22Rv1 (cell line): ENCODE results near the gene PDE4B.

ENCODE experiments used
- H3K27ac ChIP-seq: fragments of 450-650 bp; 2 replicates; pipeline ENCODE4 v1.5.1; 2017
- CTCF ChIP-seq: fragments of 450-650 bp; IDR thresholded peaks from 2 replicates; pipeline ENCODE4 v1.5.1; 2017; ENCODE audit warnings: mild to moderate bottlenecking
- ZFX ChIP-seq: fragments of 450-650 bp; IDR thresholded peaks from 2 replicates; pipeline ENCODE4 v1.6.1; 2017; ENCODE audit warnings: antibody characterized with exemption, borderline replicate concordance

Gene PDE4B

GRCh38 chr1:66217561-66217960, 424.9 kb downstream of the PDE4B start:
- TF ChIP-seq ZFX (no peak), CTCF (no peak)
- no peak overlapping the region for H3K27ac ChIP-seq

GRCh38 chr1:66220477-66220876, 427.8 kb downstream of the PDE4B start:
- H3K27ac ChIP-seq, result no peak overlapping the region
- TF ChIP-seq CTCF (no peak), ZFX (no peak)

- no peak overlapping the region for H3K27ac ChIP-seq
- TF ChIP-seq CTCF, result no peak
- TF ChIP-seq ZFX, result no peak
Measured at GRCh38 chr1:66223681-66224080, 431.0 kb downstream of the PDE4B start.

- TF ChIP-seq ZFX (no peak), CTCF (no peak)
- H3K27ac ChIP-seq, result no peak overlapping the region
Measured at GRCh38 chr1:66226985-66227384, 434.3 kb downstream of the PDE4B start.

- no peak for TF ChIP-seq CTCF
- no peak for TF ChIP-seq ZFX
- no peak overlapping the region for H3K27ac ChIP-seq
Measured at GRCh38 chr1:66227966-66228365, 435.3 kb downstream of the PDE4B start.

GRCh38 chr1:66231217-66231616, 438.5 kb downstream of the PDE4B start:
- TF ChIP-seq ZFX, result no peak
- no peak for TF ChIP-seq CTCF
- no peak overlapping the region for H3K27ac ChIP-seq

- H3K27ac ChIP-seq, result no peak overlapping the region
- TF ChIP-seq ZFX (no peak), CTCF (no peak)
Measured at GRCh38 chr1:66231681-66232463, 439.2 kb downstream of the PDE4B start.
